Measurements from ENCODE around the gene BCL2L12. TPM values are rescaled to one million over a fixed set of nuclear protein-coding genes. Genes with fewer than 3 reads are reported as not detected.

BCL2L12 gene
- total and polyA plus RNA-seq, 7 experiments from 2014 or later, result 11.3 to 57.2 (median 14.8) TPM

DNA sequence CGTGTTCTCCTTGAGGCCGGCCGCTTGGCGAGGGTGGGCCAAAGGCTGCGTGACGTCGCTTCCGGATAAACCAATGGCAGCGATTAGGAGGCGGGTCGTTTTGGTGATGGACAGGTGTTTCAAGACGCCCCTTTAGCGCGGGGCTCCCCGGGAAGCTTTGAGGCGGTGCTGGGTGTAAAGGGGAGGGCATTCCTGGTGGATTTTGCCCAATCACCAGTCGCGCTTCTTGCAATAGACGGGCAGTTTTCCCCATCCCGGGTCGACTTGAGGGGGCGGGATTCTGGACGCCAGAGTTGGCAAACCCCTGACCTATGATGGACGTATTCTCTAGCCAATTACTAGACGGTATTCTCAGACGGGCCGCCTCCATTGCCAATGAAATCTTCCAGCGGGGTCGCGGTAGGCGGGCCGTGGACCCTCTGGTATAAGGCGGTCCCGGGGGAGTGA lies 11.1 kb downstream of the BCL2L12 start:
- DNase-seq (peak; percentile 84 to 99 (median 97)), ATAC-seq (peak; percentile 87)
- no peaks in the 10 kb centered on the region for H3K27me3 ChIP-seq (ENCODE audit: control insufficient read depth in 2 of 2, insufficient read depth in 2 of 2, low read length in 2 of 2)
- peak overlapping the region; percentile 95 for H3K27ac ChIP-seq (ENCODE audit: low read depth, low read length)
- peak overlapping the region; percentile 86 for H3K4me3 ChIP-seq (ENCODE audit: low read length)
- no peaks in the 10 kb centered on the region for H3K9me3 ChIP-seq (ENCODE audit: control insufficient read depth in 2 of 3, low read length in 3 of 3)
- H3K4me1 Mint-ChIP-seq, result peaks cover 17 to 50% (median 43%) of the 10 kb centered on the region in 7 donors
- H3K4me3 Mint-ChIP-seq, result peak overlapping the region; percentile 91 to 100 (median 98)
- H3K36me3 ChIP-seq (ENCODE audit: control insufficient read depth in 2 of 3, insufficient read depth in 3 of 3, low read length in 3 of 3), result peaks cover 2 to 12% (median 3%) of the 10 kb centered on the region in 3 experiments
- CTCF ChIA-PET, result interaction anchor here (0.7 to 2.7 kb wide), 9 partner anchors 9 to 285 kb away, joined by 3 to 13 read pairs (median 3); no protein-coding TSS in a partner anchor
- no peaks in the 10 kb centered on the region for H3K9me3 Mint-ChIP-seq
- no peaks in the 10 kb centered on the region for H3K27me3 Mint-ChIP-seq
- intact Hi-C loops (cut with micrococcal nuclease), result loop anchor here (1.0 to 10.0 kb wide), 18 partner anchors 12 to 1042 kb away; partner anchors contain the start of genes ALDH16A1 (in 2 of the 2), BCL2L12 (in 2 of the 2), DBP (in 2 of the 2) and IRF3 (in 2 of the 2)
- H3K27ac Mint-ChIP-seq, result peak overlapping the region; percentile 93 to 100 (median 99)
- peaks cover 0 to 3% (median 0%) of the 10 kb centered on the region in 5 donors for H3K36me3 Mint-ChIP-seq
- H3K4me1 ChIP-seq (ENCODE audit: control insufficient read depth in 2 of 2, insufficient read depth in 2 of 2, low read length in 2 of 2), result peaks cover 18 to 23% of the 10 kb centered on the region in 2 donors
- POLR2A ChIA-PET, result interaction anchor here (0.5 to 8.5 kb wide), 23 partner anchors 9 to 233 kb away, joined by 3 to 91 read pairs (median 4); partner anchors contain the start of genes BCL2L12, FLT3LG, IRF3 and NOSIP

- Histone ChIP-seq H3K9me3 (ENCODE audit: control insufficient read depth in 2 of 3, low read length in 3 of 3) (no peaks in the 10 kb centered on the region), H3K36me3 (ENCODE audit: control insufficient read depth in 2 of 3, insufficient read depth in 3 of 3, low read length in 3 of 3) (peaks cover 3 to 17% (median 7%) of the 10 kb centered on the region in 3 experiments), H3K27me3 (ENCODE audit: control insufficient read depth in 2 of 2, insufficient read depth in 2 of 2, low read length in 2 of 2) (no peaks in the 10 kb centered on the region), H3K4me3 (ENCODE audit: low read length) (peak within 1 kb of the TSS; percentile 86), H3K4me1 (ENCODE audit: control insufficient read depth in 2 of 2, insufficient read depth in 2 of 2, low read length in 2 of 2) (peaks cover 18 to 23% of the 10 kb centered on the region in 2 donors), H3K27ac (ENCODE audit: low read depth, low read length) (peak within 1 kb of the TSS; percentile 95)
- CTCF ChIA-PET, result interaction anchor here (0.6 to 2.2 kb wide), 13 partner anchors 13 to 285 kb away, joined by 3 to 12 read pairs (median 4); partner anchors contain the start of genes CPT1C, FLT3LG and SCAF1
- peak within 1 kb of the TSS; percentile 93 to 100 (median 99) for H3K27ac Mint-ChIP-seq
- H3K36me3 Mint-ChIP-seq, result peaks cover 0 to 5% (median 0%) of the 10 kb centered on the region in 5 donors
- peak in 5 of 9 donors; percentile 61 to 75 (median 70) for DNase-seq
- peaks cover 12 to 45% (median 37%) of the 10 kb centered on the region in 7 donors for H3K4me1 Mint-ChIP-seq
- intact Hi-C loops (cut with micrococcal nuclease), result loop anchor here (1.0 to 10.0 kb wide), 13 partner anchors 37 to 1043 kb away; partner anchors contain the start of genes DBP (in 2 of the 2), AKT1S1 (in 1 of the 2), ALDH16A1 (in 1 of the 2) and AP2A1 (in 1 of the 2)
- no peaks in the 10 kb centered on the region for H3K27me3 Mint-ChIP-seq
- H3K9me3 Mint-ChIP-seq, result no peaks in the 10 kb centered on the region
- H3K4me3 Mint-ChIP-seq, result peak within 1 kb of the TSS; percentile 91 to 100 (median 98)
- POLR2A ChIA-PET, result interaction anchor here (0.6 to 8.5 kb wide), 23 partner anchors 9 to 840 kb away, joined by 3 to 91 read pairs (median 4); partner anchors contain the start of genes ALDH16A1, BCL2L12, FLT3LG and IRF3
- ATAC-seq, result no peak
Observed at GRCh38 chr19:49677231-49677900, 11.6 kb downstream of the BCL2L12 start, which contains the start of gene PRMT1. TSS of gene PRMT1 (plus strand) at chr19:49677271. CDS start at chr19:49677281, 10 bp downstream.

- ChIA-PET CTCF (interaction anchor here (0.6 to 2.2 kb wide), 19 partner anchors 13 to 452 kb away, joined by 3 to 12 read pairs (median 4); partner anchors contain the start of genes CPT1C, FLT3LG and SCAF1), POLR2A (interaction anchor here (0.6 to 8.5 kb wide), 17 partner anchors 11 to 841 kb away, joined by 3 to 91 read pairs (median 4); partner anchors contain the start of genes ADM5, ALDH16A1, BCL2L12 and FLT3LG)
- ATAC-seq, result peak; percentile 19
- DNase-seq, result peak; percentile 68 to 87 (median 81)
- Mint-ChIP-seq H3K36me3 (peaks cover 0 to 7% (median 0%) of the 10 kb centered on the region in 5 donors), H3K9me3 (no peaks in the 10 kb centered on the region), H3K4me3 (peak overlapping the region; percentile 84 to 100 (median 92)), H3K27ac (peak overlapping the region; percentile 83 to 97 (median 94)), H3K27me3 (no peaks in the 10 kb centered on the region), H3K4me1 (peaks cover 10 to 43% (median 36%) of the 10 kb centered on the region in 7 donors)
- no peaks in the 10 kb centered on the region for H3K9me3 ChIP-seq (ENCODE audit: control insufficient read depth in 2 of 3, low read length in 3 of 3)
- peaks cover 18 to 23% of the 10 kb centered on the region in 2 donors for H3K4me1 ChIP-seq (ENCODE audit: control insufficient read depth in 2 of 2, insufficient read depth in 2 of 2, low read length in 2 of 2)
- no peaks in the 10 kb centered on the region for H3K27me3 ChIP-seq (ENCODE audit: control insufficient read depth in 2 of 2, insufficient read depth in 2 of 2, low read length in 2 of 2)
- intact Hi-C loops (cut with micrococcal nuclease), result loop anchor here (1.0 to 10.0 kb wide), 19 partner anchors 38 to 1043 kb away; partner anchors contain the start of genes DBP (in 2 of the 2), FLT3LG (in 2 of the 2), AKT1S1 (in 1 of the 2) and ALDH16A1 (in 1 of the 2)
- peak overlapping the region; percentile 95 for H3K27ac ChIP-seq (ENCODE audit: low read depth, low read length)
- H3K4me3 ChIP-seq (ENCODE audit: low read length), result peak overlapping the region; percentile 86
- peaks cover 3 to 23% (median 8%) of the 10 kb centered on the region in 3 experiments for H3K36me3 ChIP-seq (ENCODE audit: control insufficient read depth in 2 of 3, insufficient read depth in 3 of 3, low read length in 3 of 3)
Observed at GRCh38 chr19:49677901-49678674, 12.4 kb downstream of the BCL2L12 start.

GRCh38 chr19:49678985-49679770 lies 13.4 kb downstream of the BCL2L12 start:
- Histone ChIP-seq H3K27ac (ENCODE audit: low read depth, low read length) (peak overlapping the region; percentile 71), H3K36me3 (ENCODE audit: control insufficient read depth in 2 of 3, insufficient read depth in 3 of 3, low read length in 3 of 3) (peaks cover 3 to 32% (median 8%) of the 10 kb centered on the region in 3 experiments), H3K4me1 (ENCODE audit: control insufficient read depth in 2 of 2, insufficient read depth in 2 of 2, low read length in 2 of 2) (peaks cover 18 to 23% of the 10 kb centered on the region in 2 donors), H3K4me3 (ENCODE audit: low read length) (no peak overlapping the region), H3K9me3 (ENCODE audit: control insufficient read depth in 2 of 3, low read length in 3 of 3) (no peaks in the 10 kb centered on the region), H3K27me3 (ENCODE audit: control insufficient read depth in 2 of 2, insufficient read depth in 2 of 2, low read length in 2 of 2) (no peaks in the 10 kb centered on the region)
- intact Hi-C loops (cut with micrococcal nuclease), result loop anchor here (1.0 to 10.0 kb wide), 10 partner anchors 99 to 1044 kb away; partner anchors contain the start of genes DBP (in 2 of the 2), FLT3LG (in 1 of the 2), FUZ (in 1 of the 2) and NOSIP (in 1 of the 2)
- POLR2A ChIA-PET, result interaction anchor here (0.5 to 8.5 kb wide), 7 partner anchors 10 to 183 kb away, joined by 3 to 91 read pairs (median 7); partner anchors contain the start of genes ADM5, BCL2L12, IRF3 and NOSIP
- Mint-ChIP-seq H3K9me3 (peaks cover 0 to 1% (median 0%) of the 10 kb centered on the region in 11 donors), H3K36me3 (peaks cover 0 to 12% (median 0%) of the 10 kb centered on the region in 5 donors), H3K27me3 (no peaks in the 10 kb centered on the region), H3K27ac (peak overlapping the region in 6 of 9 donors; percentile 22 to 97 (median 59)), H3K4me1 (peaks cover 14 to 39% (median 31%) of the 10 kb centered on the region in 7 donors), H3K4me3 (peak overlapping the region in 3 of 10 donors; percentile 12 to 100 (median 47))
- CTCF ChIA-PET, result interaction anchor here (0.6 to 2.2 kb wide), 12 partner anchors 11 to 453 kb away, joined by 3 to 12 read pairs (median 6); partner anchors contain the start of gene CPT1C
- no peak for DNase-seq
- no peak for ATAC-seq

Data from naive thymus-derived CD4-positive, alpha-beta T cell (primary cell).